Natural killer cell (primary cell): ENCODE measurements around the gene BTBD1. TPM values are rescaled to one million over a fixed set of nuclear protein-coding genes. Genes with fewer than 3 reads are reported as not detected.
"Not testable (repeated sequence)": the region's sequence is repeated elsewhere in the genome, so short reads cannot be mapped to it uniquely, and the experiment has no call there.

Experiments
- ATAC-seq, 3 donors: fragments of 150-1000 bp in 2 of 3; fragments of 200-7000 bp in 1 of 3; cut with Tn5 transposase; 1 replicate in 1 of 3; 2 replicates in 2 of 3; pipeline ENCODE4 v1.10.0; 2021; ENCODE audit warnings: mild to moderate bottlenecking in 2 of 3, moderate library complexity in 2 of 3
- DNase-seq, 2 donors: peaks; one replicate each; pipeline versions ENCODE4 v3.0.0 to v3.0.0-alpha.2; 2013 to 2021; ENCODE audit warnings: mixed read lengths in 1 of 2
- H3K27ac ChIP-seq: one replicate; pipeline ENCODE4 v1.5.1; 2013; ENCODE audit warnings: mild to moderate bottlenecking, low read length
- H3K27me3 ChIP-seq: one replicate; pipeline ENCODE4 v1.6.1; 2013; ENCODE audit warnings: low read length; ENCODE audit not compliant: control insufficient read depth, insufficient read depth
- H3K36me3 ChIP-seq: one replicate; pipeline ENCODE4 v1.6.1; 2013; ENCODE audit warnings: low read length; ENCODE audit not compliant: control insufficient read depth, insufficient read depth
- H3K4me1 ChIP-seq: one replicate; pipeline ENCODE4 v1.6.1; 2013; ENCODE audit warnings: low read length; ENCODE audit not compliant: control insufficient read depth, insufficient read depth
- H3K4me3 ChIP-seq: one replicate; pipeline ENCODE4 v1.5.1; 2013; ENCODE audit warnings: low read length
- H3K9me3 ChIP-seq: one replicate; pipeline ENCODE4 v1.6.1; 2013; ENCODE audit warnings: low read length; ENCODE audit not compliant: control insufficient read depth, insufficient read depth
- H3K27ac Mint-ChIP-seq, 2 donors: one replicate each; pipeline ENCODE4 v1.8.0; 2022; ENCODE audit warnings: mild to moderate bottlenecking in 2 of 2, mixed read lengths in 2 of 2, moderate library complexity in 1 of 2
- H3K27me3 Mint-ChIP-seq, 2 donors: one replicate each; pipeline ENCODE4 v1.8.0; 2022; ENCODE audit warnings: low read depth in 2 of 2, mixed read lengths in 2 of 2
- H3K36me3 Mint-ChIP-seq: one replicate; pipeline ENCODE4 v1.8.0; 2022; ENCODE audit warnings: mixed read lengths
- H3K4me1 Mint-ChIP-seq, 2 donors: one replicate each; pipeline ENCODE4 v1.8.0; 2022; ENCODE audit warnings: mixed read lengths in 2 of 2
- H3K4me3 Mint-ChIP-seq: one replicate; pipeline ENCODE4 v1.8.0; 2022; ENCODE audit warnings: mild to moderate bottlenecking, moderate library complexity, mixed read lengths
- H3K9me3 Mint-ChIP-seq, 2 donors: one replicate each; pipeline ENCODE4 v1.8.0; 2022; ENCODE audit warnings: mixed read lengths in 2 of 2
- WGBS: methylation state at CpG from one replicate; pipeline ENCODE4 v1.1.7; 2013; ENCODE audit warnings: missing lambda C conversion rate; ENCODE audit not compliant: insufficient coverage; 5-methylcytosine and 5-hydroxymethylcytosine counted together
- intact Hi-C: fragments of 100-400 bp; cut with micrococcal nuclease; formaldehyde crosslinking; loops from one replicate; pipeline ENCODE4 v1.14.2; 2022
- total RNA-seq, 4 donors: library from RNA; stranded (reverse); fragments of 120-200 nt in 1 of 4; gene quantifications; one replicate each; pipeline versions ENCODE4 v1.2.3 to v1.2.4, GENCODE V29; 2013 to 2022
- TF ChIP-seq, protein P1 (sequence below): fragments of 200-600 bp; IDR thresholded peaks from one replicate; pipeline ENCODE4 v1.8.0; 2022; ENCODE audit warnings: antibody characterized with exemption

The BTBD1 gene
- total RNA-seq, 3 donors from 2014 or later (not counting 1 experiment from before 2014, with no cell fraction given): 42.5 to 54.4 (median 54.0) TPM

DNA sequence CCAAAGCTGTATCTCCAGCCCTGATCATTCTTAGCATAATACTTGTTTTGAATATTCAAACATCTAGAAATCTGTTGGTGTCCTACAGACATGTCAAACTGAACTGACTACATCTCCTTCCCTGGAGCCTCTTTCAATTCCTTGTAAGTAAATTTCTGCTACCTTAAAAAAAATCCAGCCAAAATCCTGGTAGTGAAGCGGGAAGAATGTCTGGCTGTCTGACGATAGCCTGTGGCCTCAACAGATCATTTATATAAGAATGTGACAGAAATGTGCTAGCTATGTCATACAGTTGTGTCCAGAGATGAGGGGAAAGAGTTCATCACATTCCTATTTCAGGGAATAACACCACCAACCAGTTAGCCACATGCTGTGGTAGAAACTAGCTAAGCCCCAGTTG, 21.8 kb upstream of the BTBD1 start:
- Histone ChIP-seq H3K36me3 (no peaks in the 10 kb centered on the region), H3K9me3 (no peaks in the 10 kb centered on the region), H3K27me3 (no peaks in the 10 kb centered on the region), H3K27ac (no peak overlapping the region), H3K4me3 (no peak overlapping the region), H3K4me1 (no peaks in the 10 kb centered on the region)
- TF ChIP-seq, protein P1, sequence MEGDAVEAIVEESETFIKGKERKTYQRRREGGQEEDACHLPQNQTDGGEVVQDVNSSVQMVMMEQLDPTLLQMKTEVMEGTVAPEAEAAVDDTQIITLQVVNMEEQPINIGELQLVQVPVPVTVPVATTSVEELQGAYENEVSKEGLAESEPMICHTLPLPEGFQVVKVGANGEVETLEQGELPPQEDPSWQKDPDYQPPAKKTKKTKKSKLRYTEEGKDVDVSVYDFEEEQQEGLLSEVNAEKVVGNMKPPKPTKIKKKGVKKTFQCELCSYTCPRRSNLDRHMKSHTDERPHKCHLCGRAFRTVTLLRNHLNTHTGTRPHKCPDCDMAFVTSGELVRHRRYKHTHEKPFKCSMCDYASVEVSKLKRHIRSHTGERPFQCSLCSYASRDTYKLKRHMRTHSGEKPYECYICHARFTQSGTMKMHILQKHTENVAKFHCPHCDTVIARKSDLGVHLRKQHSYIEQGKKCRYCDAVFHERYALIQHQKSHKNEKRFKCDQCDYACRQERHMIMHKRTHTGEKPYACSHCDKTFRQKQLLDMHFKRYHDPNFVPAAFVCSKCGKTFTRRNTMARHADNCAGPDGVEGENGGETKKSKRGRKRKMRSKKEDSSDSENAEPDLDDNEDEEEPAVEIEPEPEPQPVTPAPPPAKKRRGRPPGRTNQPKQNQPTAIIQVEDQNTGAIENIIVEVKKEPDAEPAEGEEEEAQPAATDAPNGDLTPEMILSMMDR: no peak
- intact Hi-C loops: no loop called here
- WGBS: 94% methylated on average over 2 of the region's 2 CpGs
- ATAC-seq (no peak), DNase-seq (no peak)
- Mint-ChIP-seq H3K9me3 (no peaks in the 10 kb centered on the region), H3K4me3 (no peak overlapping the region), H3K36me3 (no peaks in the 10 kb centered on the region), H3K27me3 (peaks cover 11 to 27% of the 10 kb centered on the region in 2 donors), H3K4me1 (peaks cover 4 to 5% of the 10 kb centered on the region in 2 donors), H3K27ac (no peak overlapping the region)

DNA sequence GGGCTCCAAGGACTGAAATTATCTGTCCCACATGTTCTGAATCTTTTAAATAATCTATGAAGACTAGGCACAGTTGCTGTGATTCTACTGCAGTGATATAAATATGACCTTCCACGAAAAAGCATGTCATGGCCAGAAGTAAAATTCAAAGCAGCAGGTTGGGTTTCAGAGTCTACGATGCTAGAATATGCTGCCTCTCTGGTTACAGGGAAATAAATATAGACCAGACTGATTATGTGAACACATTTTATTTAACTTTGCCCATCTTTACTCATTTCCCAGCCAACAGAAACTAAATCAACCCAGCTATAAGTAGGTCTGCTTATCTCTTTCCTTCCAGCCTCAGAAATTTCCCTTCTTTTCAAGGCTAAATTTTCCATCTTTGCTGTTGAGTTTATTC, 20.5 kb upstream of the BTBD1 start:
- H3K9me3 ChIP-seq: no peaks in the 10 kb centered on the region
- Mint-ChIP-seq H3K9me3 (no peaks in the 10 kb centered on the region), H3K4me3 (no peak overlapping the region), H3K27ac (no peak overlapping the region), H3K27me3 (peaks cover 13 to 27% of the 10 kb centered on the region in 2 donors), H3K36me3 (no peaks in the 10 kb centered on the region), H3K4me1 (peaks cover 4 to 5% of the 10 kb centered on the region in 2 donors)
- H3K4me3 ChIP-seq: no peak overlapping the region
- H3K27ac ChIP-seq: no peak overlapping the region
- no peak for ATAC-seq
- H3K27me3 ChIP-seq: no peaks in the 10 kb centered on the region
- WGBS: 51% methylated on average over 2 of the region's 2 CpGs
- intact Hi-C loops: no loop called here
- TF ChIP-seq, protein P1: no peak
- H3K4me1 ChIP-seq: no peaks in the 10 kb centered on the region
- H3K36me3 ChIP-seq: no peaks in the 10 kb centered on the region
- DNase-seq: no peak

DNA sequence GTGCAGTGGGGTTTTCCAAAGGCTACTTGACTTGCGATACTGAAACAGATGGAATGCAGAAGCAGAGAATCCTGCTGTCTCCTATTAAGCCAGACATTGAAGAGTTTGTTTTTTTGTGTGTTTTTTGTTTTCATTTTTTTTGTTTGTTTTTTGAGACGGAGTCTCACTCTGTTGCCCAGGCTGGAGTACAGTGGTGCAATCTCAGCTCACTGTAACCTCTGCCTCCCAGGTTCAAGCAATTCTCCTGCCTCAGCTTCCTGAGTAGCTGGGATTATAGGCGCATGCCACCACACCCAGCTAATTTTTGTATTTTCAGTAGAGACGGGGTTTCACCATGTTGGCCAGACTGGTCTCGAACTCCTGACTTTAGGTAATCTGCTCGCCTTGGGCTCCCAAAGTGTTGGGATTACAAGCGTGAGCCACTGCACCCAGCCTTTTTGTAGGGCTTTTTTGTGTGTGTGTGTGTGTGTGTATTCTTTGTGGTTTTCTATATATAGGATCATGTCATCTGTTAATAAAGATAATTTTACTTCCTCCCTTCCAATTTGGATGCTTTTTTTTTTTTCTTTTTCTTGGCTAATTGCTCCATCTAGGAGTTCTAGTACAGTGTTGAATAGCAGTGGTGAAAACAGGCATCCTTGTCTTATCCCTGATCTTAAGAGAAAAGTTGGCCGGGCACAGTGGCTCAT, 19.0 kb upstream of the BTBD1 start:
- intact Hi-C loops, H3K4me3 ChIP-seq, H3K4me1 ChIP-seq, H3K9me3 ChIP-seq, H3K27ac ChIP-seq, H3K4me1 Mint-ChIP-seq, H3K36me3 Mint-ChIP-seq, H3K36me3 ChIP-seq, H3K27ac Mint-ChIP-seq, H3K9me3 Mint-ChIP-seq, H3K4me3 Mint-ChIP-seq, ATAC-seq, H3K27me3 ChIP-seq, DNase-seq: not testable (repeated sequence)
- WGBS: 95% methylated on average over 8 of the region's 8 CpGs
- peaks cover 14 to 27% of the 10 kb centered on the region in 2 donors for H3K27me3 Mint-ChIP-seq

DNA sequence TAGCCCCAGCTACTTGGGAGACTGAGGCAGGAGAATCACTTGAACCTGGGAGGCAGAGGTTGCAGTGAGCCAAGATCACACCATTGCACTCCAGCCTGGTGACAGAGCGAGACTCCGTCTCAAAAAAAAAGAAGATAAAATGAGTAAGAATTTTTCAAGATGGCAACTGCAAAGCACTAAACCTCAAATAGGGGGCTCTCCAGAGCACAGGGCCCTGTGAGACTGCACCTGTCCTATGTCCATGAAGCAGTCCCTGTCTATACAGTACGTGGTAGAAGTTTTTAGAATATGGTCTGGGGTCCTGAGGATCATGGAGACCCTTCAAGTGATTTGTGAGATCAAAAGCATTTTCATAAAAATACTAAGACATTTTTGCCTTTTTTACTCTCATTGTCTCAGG, 18.4 kb upstream of the BTBD1 start:
- H3K36me3 ChIP-seq, H3K27ac ChIP-seq, H3K9me3 ChIP-seq, H3K27me3 ChIP-seq, H3K36me3 Mint-ChIP-seq, H3K9me3 Mint-ChIP-seq, H3K4me3 Mint-ChIP-seq, H3K4me3 ChIP-seq, H3K4me1 ChIP-seq, intact Hi-C loops, ATAC-seq, DNase-seq, H3K4me1 Mint-ChIP-seq, H3K27ac Mint-ChIP-seq: not testable (repeated sequence)
- 94% methylated on average over 2 of the region's 3 CpGs for WGBS
- peaks cover 12 to 27% of the 10 kb centered on the region in 2 donors for H3K27me3 Mint-ChIP-seq
